Stimulated activated naive CD8-positive, alpha-beta T cell treated with anti-CD3 and anti-CD28 coated beads, Interleukin-15, Interleukin-2, amounts not matched to agents 100 ng/mL and 50 ng/mL, for 24 hours (primary cell): Measurements from ENCODE around the gene ZDHHC11B.

Source experiments
- H3K27ac Mint-ChIP-seq: one replicate; pipeline ENCODE4 v1.8.0; 2021; ENCODE audit warnings: mild to moderate bottlenecking, mixed read lengths
- H3K27me3 Mint-ChIP-seq: one replicate; pipeline ENCODE4 v1.8.0; 2021; ENCODE audit warnings: mixed read lengths
- H3K36me3 Mint-ChIP-seq: one replicate; pipeline ENCODE4 v1.8.0; 2021; ENCODE audit warnings: low read depth, mixed read lengths
- H3K4me1 Mint-ChIP-seq: one replicate; pipeline ENCODE4 v1.8.0; 2021; ENCODE audit warnings: low read depth, mixed read lengths
- H3K4me3 Mint-ChIP-seq: one replicate; pipeline ENCODE4 v1.8.0; 2021; ENCODE audit warnings: mild to moderate bottlenecking, mixed read lengths
- H3K9me3 Mint-ChIP-seq: one replicate; pipeline ENCODE4 v1.8.0; 2021; ENCODE audit warnings: mixed read lengths

ZDHHC11B gene

DNA sequence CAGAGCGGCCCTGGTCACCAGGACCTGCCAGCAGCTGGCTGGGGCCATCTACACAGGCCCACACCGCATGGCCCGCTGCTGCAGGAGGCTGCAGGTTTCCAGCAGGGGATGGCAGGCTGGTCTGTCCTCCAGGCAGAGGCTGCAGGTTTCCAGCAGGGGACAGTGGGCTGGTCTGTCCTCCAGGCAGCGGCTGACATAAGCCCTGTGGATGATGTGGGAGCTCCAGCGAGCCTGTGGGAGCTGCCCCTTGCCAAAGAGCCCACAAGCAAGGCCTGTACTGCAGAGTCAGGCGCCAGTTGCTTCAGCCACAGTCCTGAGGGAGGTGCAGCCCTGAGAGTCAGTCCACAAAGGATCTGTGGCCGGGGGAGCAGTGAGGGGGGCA is 109.9 kb downstream of the ZDHHC11B start:
- no peak overlapping the region for H3K4me3 Mint-ChIP-seq
- no peaks in the 10 kb centered on the region for H3K36me3 Mint-ChIP-seq
- H3K27ac Mint-ChIP-seq = no peak overlapping the region
- H3K9me3 Mint-ChIP-seq = no peaks in the 10 kb centered on the region
- peaks cover 12% of the 10 kb centered on the region for H3K4me1 Mint-ChIP-seq
- H3K27me3 Mint-ChIP-seq = no peaks in the 10 kb centered on the region

DNA sequence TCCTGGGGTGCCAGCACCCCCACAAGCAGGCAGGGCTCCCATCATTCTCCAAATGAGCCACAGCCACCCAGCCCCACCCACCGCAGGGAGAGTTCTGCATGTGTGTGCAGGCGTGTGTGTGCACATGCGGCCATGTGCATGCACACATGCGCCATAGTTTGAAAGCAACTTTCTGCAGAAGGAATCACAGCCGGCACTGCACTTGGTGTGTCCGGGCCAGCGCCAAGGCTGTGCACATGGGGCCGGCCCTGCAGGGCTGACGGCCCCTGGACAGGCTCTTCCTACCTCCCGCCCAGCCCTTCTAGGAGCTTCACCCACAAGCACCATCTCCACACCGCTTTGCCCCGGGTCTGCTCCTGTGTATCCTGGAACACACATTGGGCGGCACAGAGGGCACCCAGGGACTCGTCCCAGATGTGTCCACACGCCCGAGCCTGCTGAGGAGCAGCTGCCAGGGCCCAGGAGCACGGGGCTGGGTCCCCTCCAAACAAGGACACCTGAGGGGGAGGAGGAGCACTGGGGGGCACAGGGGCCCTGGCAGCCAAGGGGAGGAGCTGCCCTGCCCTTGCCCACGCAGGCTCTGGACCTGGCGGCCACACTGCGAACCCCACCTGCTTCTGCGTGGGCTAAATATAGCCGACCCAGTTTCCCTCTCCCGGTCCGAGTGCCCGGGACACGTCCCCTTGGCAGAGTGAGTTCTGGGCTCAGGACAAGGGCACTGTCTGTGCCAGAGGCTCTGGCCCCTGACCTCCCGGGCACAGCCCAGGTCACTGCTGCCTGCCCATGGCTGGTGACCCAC is 110.5 kb downstream of the ZDHHC11B start:
- peaks cover 12% of the 10 kb centered on the region for H3K4me1 Mint-ChIP-seq
- H3K9me3 Mint-ChIP-seq = no peaks in the 10 kb centered on the region
- H3K27me3 Mint-ChIP-seq = no peaks in the 10 kb centered on the region
- H3K4me3 Mint-ChIP-seq = no peak overlapping the region
- H3K36me3 Mint-ChIP-seq = no peaks in the 10 kb centered on the region
- H3K27ac Mint-ChIP-seq = no peak overlapping the region

DNA sequence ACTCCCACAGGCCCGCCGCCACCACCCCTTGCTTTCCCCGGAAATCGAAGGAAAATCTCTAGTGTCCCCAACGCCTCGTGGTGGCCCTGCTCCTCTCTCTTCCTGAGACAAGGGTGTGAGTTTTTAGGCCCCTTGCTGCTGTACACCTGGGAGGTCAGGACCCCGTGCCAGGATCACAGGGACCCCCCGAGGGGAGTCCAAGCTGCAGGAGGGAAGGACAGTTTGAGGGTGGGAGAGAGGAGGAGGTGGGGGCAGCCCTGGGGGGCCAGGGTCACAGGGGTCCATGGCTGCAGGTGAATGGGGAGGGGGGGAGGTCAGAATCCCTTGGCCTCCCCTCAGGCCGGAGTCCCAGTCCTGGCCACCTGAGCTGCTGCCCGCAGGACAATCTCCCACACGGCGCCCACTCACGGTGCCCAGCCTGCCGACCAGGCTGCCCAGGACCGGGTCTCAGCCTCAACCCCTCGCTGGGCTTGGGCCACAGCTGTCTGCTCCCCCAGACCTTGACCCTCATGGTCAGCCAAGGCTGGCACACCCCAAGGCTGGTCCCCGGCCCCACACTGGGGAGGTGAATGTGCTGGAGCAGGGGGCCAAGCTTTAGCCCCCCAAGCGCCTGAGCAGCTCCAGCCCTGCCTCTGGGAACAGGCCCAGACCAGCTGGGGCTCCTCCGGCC is 111.2 kb downstream of the ZDHHC11B start:
- peak overlapping the region; percentile 32 for H3K4me3 Mint-ChIP-seq
- no peaks in the 10 kb centered on the region for H3K9me3 Mint-ChIP-seq
- peak overlapping the region; percentile 52 for H3K27ac Mint-ChIP-seq
- no peaks in the 10 kb centered on the region for H3K36me3 Mint-ChIP-seq
- H3K4me1 Mint-ChIP-seq = peaks cover 12% of the 10 kb centered on the region
- H3K27me3 Mint-ChIP-seq = no peaks in the 10 kb centered on the region

DNA sequence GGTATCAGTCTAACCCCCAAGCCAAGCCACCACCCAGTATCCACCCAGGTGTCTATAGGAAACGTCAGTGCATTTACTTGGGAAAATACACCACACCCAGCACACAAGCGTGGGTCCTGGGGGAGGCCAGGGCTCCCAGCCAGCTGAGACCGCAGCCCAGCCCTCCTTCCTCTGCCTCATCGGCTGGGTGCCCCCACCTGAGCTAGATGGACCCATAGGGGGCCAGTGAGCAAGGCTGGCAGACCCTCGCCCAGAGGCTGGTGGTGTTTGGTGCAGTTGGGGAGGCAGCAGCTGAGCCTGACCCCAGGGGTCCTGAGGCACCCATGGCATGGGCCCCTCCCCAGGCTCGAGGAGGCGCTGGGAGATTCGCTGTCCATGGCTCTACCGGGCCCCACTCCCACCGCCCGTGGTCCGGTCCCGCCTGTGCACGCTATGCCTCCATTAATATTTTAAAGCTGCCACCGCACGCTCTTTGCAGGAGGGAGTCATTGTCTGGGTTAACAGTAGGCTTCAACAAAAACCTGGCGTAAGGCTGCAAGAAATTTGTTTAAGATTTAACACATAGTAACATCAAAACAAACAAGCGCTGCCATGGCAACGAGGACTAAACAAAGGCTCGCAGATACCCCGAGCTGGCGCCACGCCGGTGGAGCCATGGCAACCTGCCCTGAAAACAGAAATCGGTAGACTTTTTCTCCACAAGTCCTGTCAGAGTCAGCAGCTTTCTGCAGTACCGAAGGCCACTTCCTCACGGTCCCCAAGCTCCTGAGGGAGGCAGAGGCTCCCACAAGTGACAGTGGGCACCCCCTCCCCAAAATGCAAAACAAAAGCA is 112.0 kb downstream of the ZDHHC11B start:
- Mint-ChIP-seq H3K27ac (peak overlapping the region; percentile 52), H3K4me1 (peaks cover 12% of the 10 kb centered on the region), H3K9me3 (no peaks in the 10 kb centered on the region), H3K4me3 (peak overlapping the region; percentile 32), H3K27me3 (no peaks in the 10 kb centered on the region), H3K36me3 (peaks cover 2% of the 10 kb centered on the region)

DNA sequence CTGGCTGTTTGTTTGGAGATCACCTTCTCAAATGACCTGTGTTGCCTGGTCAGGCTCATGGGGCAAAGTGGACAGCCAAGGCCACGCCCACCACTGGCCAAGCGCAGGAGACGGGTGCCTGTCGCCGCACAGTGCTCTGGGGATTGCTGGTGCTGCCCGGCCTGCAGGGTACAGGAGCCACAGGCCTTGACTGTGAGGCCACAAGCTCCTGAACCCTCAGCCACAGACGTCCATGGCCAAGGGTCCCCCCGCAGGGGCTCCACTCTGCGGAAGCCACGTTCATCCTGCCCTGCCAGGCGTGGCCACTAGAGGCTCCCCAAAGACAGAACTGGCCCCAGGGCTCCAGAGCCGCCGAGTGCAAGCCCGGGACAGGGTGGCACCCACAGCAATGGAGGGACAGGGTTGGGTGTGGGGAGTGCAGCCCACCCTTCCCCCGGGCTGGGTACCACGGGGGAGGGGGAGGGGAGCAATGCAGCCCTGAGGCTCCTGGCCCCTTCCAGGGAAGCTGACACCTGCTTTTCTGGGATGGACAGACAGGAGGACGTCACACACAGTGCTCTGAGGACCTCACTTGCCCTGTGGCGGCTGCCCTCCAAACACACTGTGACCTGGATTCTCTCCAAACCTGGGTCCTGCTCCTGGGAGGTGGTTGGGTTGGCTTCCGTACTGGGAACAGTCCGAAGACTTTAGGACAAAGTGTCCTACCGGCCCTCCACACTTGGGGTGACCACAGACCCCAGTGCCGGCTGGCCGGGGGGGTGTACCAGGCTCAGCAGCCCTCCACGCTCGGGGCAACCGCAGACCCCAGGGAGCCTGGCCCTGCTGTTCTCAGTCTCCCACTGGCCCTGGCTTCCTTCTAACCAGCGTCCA is 112.8 kb downstream of the ZDHHC11B start:
- Mint-ChIP-seq H3K36me3 (peaks cover 6% of the 10 kb centered on the region), H3K9me3 (no peaks in the 10 kb centered on the region), H3K27me3 (no peaks in the 10 kb centered on the region), H3K4me1 (peaks cover 12% of the 10 kb centered on the region), H3K27ac (no peak overlapping the region), H3K4me3 (no peak overlapping the region)

DNA sequence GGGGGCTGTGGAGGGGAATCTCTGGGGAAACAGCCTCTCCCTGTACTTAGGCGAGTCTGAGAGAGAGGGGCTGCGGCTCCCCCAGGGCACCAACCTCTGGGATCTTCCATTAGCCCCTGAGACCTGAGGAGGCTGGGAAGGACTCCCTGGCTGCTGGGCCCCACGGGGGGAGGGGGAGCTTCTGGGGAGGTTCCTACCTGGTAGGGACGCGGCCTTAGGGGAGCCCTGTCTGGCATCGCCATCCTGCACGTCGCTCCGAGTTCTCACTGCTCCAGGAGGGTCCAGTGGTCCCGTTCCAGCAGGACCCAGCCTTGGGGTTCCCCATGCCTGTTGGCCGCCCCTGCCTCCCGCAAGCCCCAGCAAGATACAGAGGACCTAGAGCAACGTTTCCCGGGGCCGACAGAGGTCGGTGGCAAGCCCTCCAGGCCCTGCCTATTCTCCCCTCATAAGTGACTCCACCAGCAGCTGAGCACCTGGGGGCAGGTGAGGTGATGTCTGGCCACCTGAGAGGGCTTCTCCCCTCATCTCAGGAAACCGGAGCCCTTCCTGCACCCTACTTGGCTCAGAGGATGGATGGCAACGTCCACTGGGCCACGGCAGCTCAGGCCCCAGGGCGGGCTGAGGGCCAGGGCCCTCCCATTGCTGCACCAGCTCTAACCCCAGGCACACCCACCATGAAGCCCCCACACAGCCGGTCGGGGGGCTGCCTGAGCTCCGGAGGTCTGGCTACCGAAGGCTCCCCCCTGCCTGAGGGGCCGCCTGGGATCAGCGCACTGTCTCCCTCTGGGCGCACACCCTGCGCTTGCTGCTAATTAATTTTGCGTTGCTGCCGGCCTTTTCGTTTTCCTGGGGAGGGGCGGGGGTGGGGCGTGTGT is 113.9 kb downstream of the ZDHHC11B start:
- no peaks in the 10 kb centered on the region for H3K9me3 Mint-ChIP-seq
- no peaks in the 10 kb centered on the region for H3K27me3 Mint-ChIP-seq
- H3K36me3 Mint-ChIP-seq = peaks cover 6% of the 10 kb centered on the region
- no peak overlapping the region for H3K27ac Mint-ChIP-seq
- H3K4me3 Mint-ChIP-seq = no peak overlapping the region
- H3K4me1 Mint-ChIP-seq = peaks cover 12% of the 10 kb centered on the region

DNA sequence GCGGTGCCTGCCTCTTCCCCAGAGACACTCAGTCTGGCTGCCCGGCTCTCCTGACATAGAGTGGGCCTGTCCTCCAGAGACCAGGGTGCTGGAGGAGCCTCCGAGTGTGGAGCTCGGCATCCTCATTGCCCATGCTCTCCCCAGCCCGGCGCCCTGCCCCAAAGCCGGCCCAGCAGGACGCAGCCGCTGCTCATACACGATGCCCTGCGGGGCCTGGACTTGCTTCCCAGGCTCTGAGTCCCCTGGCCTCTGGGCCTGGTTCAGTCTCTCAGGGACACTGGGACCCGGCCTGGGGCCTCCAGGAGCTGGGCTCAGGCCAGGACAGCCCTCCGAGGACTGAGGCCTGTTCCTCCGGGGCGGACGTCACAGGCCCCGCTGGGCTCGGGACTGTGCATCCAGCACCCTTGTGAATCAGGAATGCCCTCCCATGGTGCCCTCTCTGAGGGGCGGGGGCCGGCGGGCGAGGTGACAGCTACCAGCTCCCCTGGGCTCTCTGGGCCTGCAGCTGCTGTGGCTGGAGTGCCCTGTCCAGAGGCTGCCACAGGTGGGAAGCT is 114.6 kb downstream of the ZDHHC11B start:
- Mint-ChIP-seq H3K27ac (no peak overlapping the region), H3K4me1 (peaks cover 12% of the 10 kb centered on the region)

DNA sequence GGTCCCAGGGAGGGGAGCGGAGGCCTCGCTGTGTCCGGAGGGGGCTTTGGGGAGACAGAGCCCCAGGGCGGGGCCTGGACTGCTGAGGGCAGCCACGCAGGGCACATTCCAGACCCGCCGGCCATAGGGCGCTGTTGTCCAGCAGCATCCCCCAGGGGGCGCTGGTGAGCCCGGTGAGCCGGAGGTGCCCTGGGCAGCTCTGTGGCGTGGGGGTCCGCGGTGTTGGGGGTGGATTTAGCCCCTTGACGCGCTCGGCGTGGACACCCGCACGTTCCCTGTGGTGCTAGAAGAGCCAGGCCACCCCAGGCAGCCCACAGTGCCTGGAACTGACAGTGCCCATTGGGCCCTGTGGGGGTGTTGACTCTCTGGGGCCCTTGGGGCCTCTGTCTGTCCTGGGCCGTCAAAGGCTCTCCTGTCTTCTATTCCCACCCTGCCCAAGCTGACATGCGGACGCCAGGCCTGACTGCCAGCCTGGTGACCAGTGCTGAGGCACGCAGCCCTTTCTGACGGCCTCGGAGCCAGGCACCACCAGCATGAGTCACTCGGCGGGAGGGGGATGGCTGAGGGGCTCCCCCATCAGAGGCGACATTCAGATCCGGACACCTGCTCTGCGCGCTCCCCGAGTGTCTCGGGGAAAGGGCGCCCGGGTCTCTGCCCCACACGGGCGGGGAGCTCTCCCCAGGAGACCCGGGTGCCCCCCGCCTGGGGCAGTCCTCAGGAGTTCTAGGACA is 115.3 kb downstream of the ZDHHC11B start:
- H3K4me1 Mint-ChIP-seq = peaks cover 12% of the 10 kb centered on the region
- H3K9me3 Mint-ChIP-seq = no peaks in the 10 kb centered on the region
- H3K4me3 Mint-ChIP-seq = no peak overlapping the region
- no peak overlapping the region for H3K27ac Mint-ChIP-seq
- H3K36me3 Mint-ChIP-seq = peaks cover 6% of the 10 kb centered on the region
- H3K27me3 Mint-ChIP-seq = no peaks in the 10 kb centered on the region

More for the DNA sequence above, 114.6 kb downstream of the ZDHHC11B start:
- Mint-ChIP-seq H3K36me3 (peaks cover 6% of the 10 kb centered on the region), H3K27me3 (no peaks in the 10 kb centered on the region), H3K4me3 (no peak overlapping the region), H3K9me3 (no peaks in the 10 kb centered on the region)

DNA sequence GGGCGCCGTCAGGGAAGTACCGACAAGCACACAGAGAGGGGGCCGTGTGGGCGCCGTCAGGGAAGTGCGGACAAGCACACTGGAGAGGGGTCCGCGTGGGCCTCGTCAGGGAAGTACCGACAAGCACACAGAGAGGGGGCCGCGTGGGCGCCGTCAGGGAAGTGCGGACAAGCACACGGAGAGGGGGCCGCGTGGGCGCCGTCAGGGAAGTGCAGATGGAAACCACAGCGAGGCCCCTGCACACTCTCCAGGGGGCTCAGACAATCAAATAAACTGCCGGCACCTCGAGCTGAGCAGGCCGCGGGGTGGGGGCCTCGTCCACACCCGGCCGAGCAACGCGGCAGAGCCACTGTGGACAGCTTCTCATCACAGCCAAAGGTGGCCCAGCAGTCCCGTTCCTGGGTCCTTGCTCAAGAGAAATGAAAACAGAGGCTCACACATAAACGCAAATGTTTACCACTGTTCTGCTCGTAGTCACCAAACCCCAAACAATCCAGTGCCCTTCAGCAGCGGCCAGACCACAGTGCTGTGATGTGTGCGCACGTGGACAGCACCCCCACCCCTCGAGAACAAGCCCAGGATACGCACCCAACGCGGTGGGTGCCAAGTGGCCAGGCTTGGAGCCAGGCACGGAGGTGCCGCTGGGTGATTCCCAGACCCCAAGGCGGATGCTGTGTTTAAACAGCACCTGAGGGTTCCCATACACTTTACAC is 116.1 kb downstream of the ZDHHC11B start:
- Mint-ChIP-seq H3K9me3 (no peaks in the 10 kb centered on the region), H3K36me3 (peaks cover 6% of the 10 kb centered on the region), H3K27me3 (no peaks in the 10 kb centered on the region), H3K27ac (no peak overlapping the region), H3K4me3 (no peak overlapping the region), H3K4me1 (peaks cover 12% of the 10 kb centered on the region)

DNA sequence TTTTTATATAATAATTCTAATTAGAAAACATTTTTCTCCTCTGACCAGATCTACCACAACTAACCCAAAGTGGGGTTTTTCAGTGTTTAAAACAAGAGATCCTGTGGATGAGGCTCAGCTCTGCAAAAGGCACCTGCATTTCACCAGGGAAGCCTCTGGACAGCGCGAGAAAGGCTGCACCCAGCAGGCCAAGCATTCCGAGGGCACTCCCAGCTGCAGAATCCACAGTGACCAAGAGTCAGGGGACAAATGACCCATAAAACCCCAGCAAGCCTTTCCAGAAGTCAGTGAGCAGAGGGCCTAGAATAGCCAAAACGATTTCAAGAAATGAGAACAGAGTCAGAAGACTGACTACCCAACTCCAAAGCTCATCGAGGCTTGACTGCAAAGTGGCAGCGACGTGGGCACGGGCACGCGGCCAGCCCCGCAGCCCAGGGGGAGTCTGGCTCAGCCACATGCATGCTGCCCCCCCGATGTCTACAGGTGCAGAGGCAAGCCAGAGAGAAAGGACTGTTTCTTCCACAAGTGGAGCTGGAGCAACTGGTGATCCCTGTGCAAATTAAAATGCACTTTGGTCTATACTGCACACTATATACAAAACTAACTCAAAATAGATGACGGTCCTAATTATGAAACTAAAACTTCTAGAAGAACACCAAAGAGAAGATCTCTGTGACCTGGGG is 117.6 kb downstream of the ZDHHC11B start:
- no peaks in the 10 kb centered on the region for H3K9me3 Mint-ChIP-seq
- peaks cover under 1% of the 10 kb centered on the region for H3K4me1 Mint-ChIP-seq
- H3K27me3 Mint-ChIP-seq = no peaks in the 10 kb centered on the region
- no peak overlapping the region for H3K27ac Mint-ChIP-seq
- H3K36me3 Mint-ChIP-seq = peaks cover 11% of the 10 kb centered on the region
- H3K4me3 Mint-ChIP-seq = no peak overlapping the region

DNA sequence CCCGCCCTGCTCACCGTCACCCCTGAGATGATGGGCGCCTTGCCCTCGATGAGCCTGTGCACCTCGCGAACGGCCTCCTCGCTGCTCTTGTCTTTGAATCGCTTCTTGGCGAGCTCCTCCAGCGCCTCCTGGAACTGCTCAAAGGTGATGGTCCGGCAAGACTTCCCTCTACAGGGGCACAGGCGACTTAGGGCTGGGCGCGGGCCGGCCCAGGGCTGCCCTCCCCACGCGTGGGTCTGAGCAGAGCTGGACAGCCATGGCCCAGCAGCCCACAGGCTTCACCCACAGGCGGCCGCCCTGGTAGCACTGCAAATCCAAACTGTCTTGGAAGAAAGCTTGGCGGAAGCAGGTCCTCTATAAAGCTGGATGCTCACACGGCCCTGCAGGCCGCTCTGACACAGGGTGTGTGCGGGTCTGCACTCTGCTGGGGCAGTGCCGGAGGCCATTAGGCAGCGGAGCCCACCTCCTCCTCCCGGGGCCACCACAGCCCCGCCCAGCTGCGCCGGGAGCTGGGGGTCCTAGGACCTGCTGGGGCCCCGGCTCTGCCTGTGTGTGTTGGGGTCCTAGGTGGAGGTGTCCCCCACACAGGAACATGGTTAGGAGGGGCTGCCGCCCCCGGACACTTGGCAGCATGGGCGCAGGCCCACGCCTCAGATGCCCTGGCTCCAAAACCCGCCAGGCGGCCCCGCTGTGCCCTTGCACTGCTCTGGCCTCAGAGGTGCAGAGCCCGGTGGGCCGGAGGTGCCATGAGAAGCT is 118.4 kb downstream of the ZDHHC11B start:
- Mint-ChIP-seq H3K4me1 (no peaks in the 10 kb centered on the region), H3K27ac (no peak overlapping the region), H3K27me3 (no peaks in the 10 kb centered on the region), H3K9me3 (no peaks in the 10 kb centered on the region), H3K36me3 (peaks cover 16% of the 10 kb centered on the region), H3K4me3 (no peak overlapping the region)
